SK-MEL-5 (cell line): ENCODE data around the gene CTDNEP1. TPM values are rescaled to one million over a fixed set of nuclear protein-coding genes. Genes with fewer than 3 reads are reported as not detected.
"Not testable (repeated sequence)": the region's sequence is repeated elsewhere in the genome, so short reads cannot be mapped to it uniquely, and the experiment has no call there.

Experiments
- DNase-seq: peaks from one replicate; pipeline ENCODE4 v3.0.0-alpha.2; 2016; ENCODE audit warnings: low read depth, low spot score
- in situ Hi-C: cut with HindIII; loops from 2 replicates; pipeline ENCODE4 v1.10.0; 2016; ENCODE audit warnings: low sequenced_read_pairs, high pct_unique_total_duplicates, low pct_unique_long_range_greater_than_20kb
- total RNA-seq: library from RNA; depleted of rRNA; stranded (reverse); fragments of >200 nt; shearing (Covaris generic); gene quantifications from 2 replicates; pipeline ENCODE4 v1.2.3, GENCODE V29; 2014

Gene CTDNEP1
- total RNA-seq, 1 experiment from 2014 or later: 26.9 TPM

DNA sequence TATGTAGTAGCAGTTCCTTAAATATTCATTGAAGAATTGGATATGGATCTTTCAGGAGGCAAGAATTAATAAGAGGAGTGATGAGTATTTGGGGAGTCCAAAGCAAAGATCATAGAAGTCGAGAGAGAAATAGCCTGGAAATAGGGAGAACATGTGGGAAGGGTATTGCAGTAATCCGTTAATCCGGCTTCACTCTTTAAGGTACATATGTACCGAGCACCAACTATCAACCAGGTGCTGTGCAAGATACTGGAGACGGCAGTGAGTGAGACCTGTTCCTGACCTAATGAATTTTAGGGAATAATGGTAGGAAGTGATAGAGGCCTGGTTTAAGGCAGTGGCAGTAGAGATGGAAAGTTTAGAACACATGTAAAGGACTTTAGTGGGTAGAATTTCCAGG lies 1.5 kb upstream of the CTDNEP1 start:
- in situ Hi-C loops: no loop called here

DNA sequence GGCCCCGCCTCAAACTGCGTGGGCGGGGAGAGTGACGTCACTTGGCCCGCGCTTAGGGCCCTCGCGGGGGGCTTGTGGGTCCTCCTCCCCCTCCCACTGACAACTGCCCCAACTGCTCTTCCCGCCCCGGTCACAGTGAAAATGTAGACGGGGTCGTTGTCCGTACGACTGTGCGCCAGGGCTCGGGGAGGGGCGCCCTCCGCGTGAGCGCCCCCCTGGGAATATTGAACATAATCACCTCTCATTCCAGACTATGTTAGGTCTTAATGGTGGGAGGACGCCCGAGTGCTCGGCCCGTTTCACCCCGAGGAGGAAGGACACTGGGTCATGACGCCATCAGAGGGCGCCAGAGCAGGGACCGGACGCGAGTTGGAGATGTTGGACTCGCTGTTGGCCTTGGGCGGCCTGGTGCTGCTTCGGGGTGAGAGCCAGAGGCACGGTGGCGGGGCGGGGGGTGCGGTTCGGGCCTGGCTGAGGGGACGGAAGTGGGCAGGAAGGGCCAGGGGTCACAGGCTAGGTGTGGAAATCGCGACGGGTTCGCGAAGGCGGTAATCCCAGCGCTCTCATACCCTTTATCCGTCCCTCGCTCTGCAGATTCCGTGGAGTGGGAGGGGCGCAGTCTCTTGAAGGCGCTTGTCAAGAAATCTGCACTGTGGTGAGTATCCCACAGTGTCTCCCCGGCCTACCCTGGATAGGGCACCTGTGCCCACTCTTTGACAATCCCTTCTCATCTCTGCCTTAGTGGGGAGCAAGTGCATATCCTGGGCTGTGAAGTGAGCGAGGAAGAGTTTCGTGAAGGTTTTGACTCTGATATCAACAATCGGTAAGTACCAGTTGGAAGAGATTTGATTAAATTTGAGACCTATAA lies 876 bp upstream of the CTDNEP1 start, which contains the start of gene ELP5:
ELP5 (plus strand) TSS at position 40 of the 868 bp plus-strand sequence; CDS start at position 376, 336 bp downstream.
- in situ Hi-C loops: no loop called here
- DNase-seq: peak; percentile 94

More for the DNA sequence above, 1.5 kb upstream of the CTDNEP1 start:
- no peak for DNase-seq

DNA sequence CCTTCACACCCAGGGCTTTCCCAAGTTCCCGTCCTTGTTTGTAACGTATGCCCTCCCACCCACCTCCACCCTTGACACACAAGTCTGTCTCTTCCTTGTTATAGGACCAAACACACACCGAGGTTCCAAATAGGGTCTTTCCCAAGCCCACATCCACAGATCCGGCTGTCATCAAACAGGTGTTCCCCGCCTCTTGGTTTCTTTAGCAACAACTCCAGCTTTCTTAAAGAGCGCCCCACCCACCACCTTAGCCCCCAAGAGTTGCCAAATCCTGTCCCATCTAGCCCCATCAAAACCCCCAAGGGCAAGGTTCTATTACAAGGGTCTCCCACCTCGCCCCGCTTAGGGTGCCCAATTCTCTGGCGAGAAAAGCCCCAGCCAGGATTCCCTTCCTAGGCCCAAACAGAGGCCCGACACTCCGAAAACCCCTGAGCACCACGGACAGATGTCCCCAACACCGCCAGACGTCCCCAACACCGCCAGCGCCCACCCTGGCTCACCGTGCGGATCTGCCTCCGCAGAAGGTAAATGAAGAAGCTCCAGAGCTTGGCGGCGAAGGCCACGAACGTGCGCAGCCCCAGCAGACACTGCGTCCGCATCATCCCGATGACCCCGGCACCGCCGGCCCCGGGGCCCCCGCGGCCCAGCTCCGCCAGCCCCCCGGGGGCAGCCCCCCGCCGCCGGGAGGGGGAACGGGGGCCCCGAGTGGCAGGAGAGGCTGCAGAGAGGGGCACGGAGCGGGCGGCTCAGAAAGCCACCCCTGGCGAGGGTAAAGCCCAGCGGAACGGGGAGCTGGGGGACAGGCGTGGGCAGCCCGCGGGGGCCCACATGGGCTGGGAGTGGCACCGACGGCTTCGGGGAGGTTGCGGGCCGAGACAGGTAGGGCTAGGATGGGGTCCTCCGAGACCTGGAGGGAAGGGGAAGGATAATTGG lies 573 bp downstream of the CTDNEP1 start:
- in situ Hi-C loops: no loop called here
- DNase-seq: no peak

GRCh38 chr17:7249830-7250229 lies 1.7 kb downstream of the CTDNEP1 start:
- in situ Hi-C loops: no loop called here
- DNase-seq: no peak

- in situ Hi-C loops: no loop called here
- DNase-seq: no peak
These were observed 2.3 kb downstream of the CTDNEP1 start for GRCh38 chr17:7249214-7249613.

- in situ Hi-C loops: no loop called here
- DNase-seq: no peak
These were observed 2.7 kb downstream of the CTDNEP1 start for GRCh38 chr17:7248796-7249195.

DNA sequence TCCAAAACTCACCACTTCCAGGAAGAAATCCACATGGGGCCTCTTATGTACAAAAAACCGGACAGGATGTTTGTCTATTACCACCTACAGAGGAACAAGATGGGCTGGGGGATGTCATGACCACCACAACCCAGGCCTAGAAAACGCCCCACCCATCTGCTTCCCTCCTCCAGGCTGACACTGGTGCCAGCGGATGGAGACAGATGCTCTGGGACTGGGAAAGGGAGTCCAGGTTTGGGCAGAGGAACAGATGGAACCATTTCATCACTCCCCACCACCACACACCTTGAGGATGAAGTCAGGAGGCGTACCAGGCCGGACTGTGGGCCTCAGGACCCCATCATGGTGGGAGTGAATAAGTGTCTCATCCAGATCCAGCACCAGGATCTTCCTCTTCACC lies 4.8 kb downstream of the CTDNEP1 start:
- in situ Hi-C loops: no loop called here
- DNase-seq: no peak

DNA sequence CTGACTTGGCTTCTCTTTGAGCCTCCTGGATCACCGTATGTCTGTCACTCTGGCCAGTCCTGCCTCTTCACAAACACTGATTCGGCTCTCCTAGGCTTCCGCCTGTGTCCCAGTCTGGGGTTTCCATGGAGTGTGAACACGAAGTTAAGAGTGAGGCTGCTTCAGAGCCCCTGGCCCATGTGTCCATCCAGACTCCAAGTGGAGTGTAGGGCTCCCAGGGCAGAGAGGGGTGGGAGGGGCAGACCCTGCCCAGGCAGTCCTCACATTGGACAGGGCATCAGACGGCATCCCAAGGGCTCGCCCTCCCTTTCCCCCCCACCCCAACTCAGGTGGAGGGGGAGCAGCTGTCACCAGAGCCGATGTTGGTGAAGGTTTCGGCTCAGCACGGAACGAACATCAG lies 7.7 kb downstream of the CTDNEP1 start:
- DNase-seq, in situ Hi-C loops: not testable (repeated sequence)

GRCh38 chr17:7243453-7243729 lies 8.1 kb downstream of the CTDNEP1 start:
- in situ Hi-C loops: no loop called here

GRCh38 chr17:7242717-7243452 lies 8.6 kb downstream of the CTDNEP1 start:
- DNase-seq: peak; percentile 91
- in situ Hi-C loops: no loop called here

More at GRCh38 chr17:7243453-7243729, 8.1 kb downstream of the CTDNEP1 start:
- DNase-seq: no peak

GRCh38 chr17:7241783-7242716 lies 9.5 kb downstream of the CTDNEP1 start, which contains the start of gene GABARAP:
Gene GABARAP, minus strand, starts transcription at chr17:7242449. Its CDS starts 119 bp downstream, at chr17:7242330.
- DNase-seq: peak; percentile 90
- in situ Hi-C loops: no loop called here

- in situ Hi-C loops: no loop called here
- DNase-seq: no peak
These were observed 10.3 kb downstream of the CTDNEP1 start for GRCh38 chr17:7241090-7241733.

GRCh38 chr17:7240375-7240774 lies 11.2 kb downstream of the CTDNEP1 start:
- in situ Hi-C loops: no loop called here

DNA sequence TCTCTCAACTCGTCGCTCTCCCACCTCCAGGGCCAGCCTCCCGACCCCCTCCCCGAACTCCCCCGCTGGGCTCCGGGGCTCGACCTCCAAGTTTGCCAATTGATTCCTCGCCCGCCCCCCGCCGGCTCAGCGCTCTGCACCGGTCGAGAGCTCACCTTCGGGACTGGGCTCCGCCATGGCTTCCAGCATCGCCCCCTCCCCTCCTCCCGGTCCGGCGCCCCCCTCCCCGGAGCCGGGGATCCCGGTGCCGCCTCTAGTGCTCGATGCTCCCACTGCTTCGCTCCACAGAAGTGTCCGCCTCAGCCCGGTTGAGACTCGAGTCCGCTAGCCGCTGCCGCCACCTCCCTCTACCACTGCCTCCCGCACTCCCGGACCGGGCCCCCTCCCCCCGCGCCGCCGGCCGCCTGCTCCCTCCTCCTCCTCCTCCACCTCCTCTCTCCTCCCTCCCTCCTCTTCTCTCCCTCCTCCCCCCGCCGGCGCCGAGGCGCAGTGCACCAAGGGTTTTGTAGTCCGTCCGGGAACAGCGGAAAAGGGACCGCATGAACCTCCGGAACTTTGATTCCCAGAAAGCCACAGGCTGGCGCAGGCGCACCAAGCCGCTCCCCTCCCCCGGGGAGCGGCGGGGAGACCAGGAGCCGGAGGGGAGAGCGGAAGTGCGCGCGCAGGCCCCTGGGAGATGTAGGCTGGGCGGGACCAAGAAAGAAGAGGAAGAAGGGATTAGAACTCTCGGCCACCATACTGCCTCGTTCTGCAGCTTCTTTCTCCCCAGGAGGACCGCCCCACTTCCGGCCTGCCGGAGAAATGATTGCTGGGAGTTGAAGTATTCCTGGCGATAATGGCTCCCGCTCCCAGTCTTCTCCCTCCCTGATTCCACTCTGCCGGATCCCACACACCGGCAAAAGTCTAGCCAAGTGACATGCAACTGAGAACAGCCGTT lies 12.2 kb downstream of the CTDNEP1 start, which contains the start of gene PHF23:
PHF23 (minus strand) TSS at position 367 of the 937 bp plus-strand sequence; CDS start at position 189, 178 bp downstream.
- in situ Hi-C loops: no loop called here
- peak; percentile 99 for DNase-seq

More at GRCh38 chr17:7240375-7240774, 11.2 kb downstream of the CTDNEP1 start:
- no peak for DNase-seq

DNA sequence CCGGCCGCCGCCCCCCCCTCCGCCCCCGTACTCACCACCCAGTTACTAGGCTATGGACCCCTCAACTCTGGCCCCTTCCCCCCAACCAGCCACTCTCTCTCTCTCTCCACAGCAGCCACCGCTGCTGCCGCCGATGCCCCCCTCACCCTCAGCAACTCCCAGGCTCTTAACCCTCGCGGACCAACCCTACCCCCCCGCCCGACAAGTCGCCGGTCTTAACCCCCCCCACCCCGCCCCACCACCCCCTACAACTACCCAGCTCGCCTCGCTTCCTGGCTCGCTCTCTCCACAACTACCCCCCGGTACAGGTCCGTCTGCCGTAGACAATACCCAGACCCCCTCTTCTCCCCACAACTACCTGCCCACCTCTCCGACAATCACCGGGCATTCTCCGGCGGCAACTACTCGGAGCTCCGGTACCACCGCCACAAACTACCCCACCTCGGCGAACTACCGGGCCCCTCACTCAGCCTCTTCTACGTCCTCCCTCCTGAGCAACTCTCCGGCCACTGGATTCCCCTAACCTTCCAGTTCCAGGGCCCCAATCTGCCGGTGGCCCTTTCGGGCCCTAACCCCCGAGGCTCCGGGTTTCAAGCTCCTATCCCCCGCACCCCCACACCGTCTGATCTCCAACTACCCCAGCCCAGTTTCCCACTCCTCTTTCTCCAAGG lies 13.0 kb downstream of the CTDNEP1 start:
- no peak for DNase-seq
- in situ Hi-C loops: no loop called here
